IMR-90 (cell line): ENCODE measurements around the gene CHRNA5. TPM values are rescaled to one million over a fixed set of nuclear protein-coding genes. Genes with fewer than 3 reads are reported as not detected.

Experiments used
- ATAC-seq: fragments of 200-7000 bp; cut with Tn5 transposase; 2 replicates; pipeline ENCODE4 v1.9.1; 2020; ENCODE audit warnings: low read depth, mild to moderate bottlenecking, moderate library complexity
- BruUV-seq: library from RNA; stranded (reverse); fragments of 400-500 nt; replicated peaks from 2 replicates; lab custom pipeline; 2021; lab: Mats Ljungman, UMichigan
- CTCF ChIA-PET: fragments of 300-600 bp; formaldehyde crosslinking; extraction: SDS; loops from one replicate; lab custom pipeline; 2021; ENCODE audit warnings: antibody characterized with exemption; lab: Yijun Ruan, JAX
- POLR2A ChIA-PET: fragments of 300-600 bp; sonication (Branson Sonifier 250); formaldehyde crosslinking; loops from one replicate; lab custom pipeline; 2022; ENCODE audit warnings: antibody characterized with exemption; ENCODE audit not compliant: unreplicated experiment; lab: Charles Lee
- DNase-seq: peaks from one replicate; pipeline ENCODE4 v3.0.0; 2013
- H2AFZ ChIP-seq: replicated peaks from 2 replicates; pipeline ENCODE3; 2013; ENCODE audit warnings: low read length, mild to moderate bottlenecking; ENCODE audit not compliant: poor library complexity
- H2AK5ac ChIP-seq: 2 replicates; pipeline ENCODE4 v1.6.1; 2013; ENCODE audit warnings: low read depth, low read length, inconsistent platforms
- H2AK9ac ChIP-seq: replicated peaks from 2 replicates; pipeline ENCODE3; 2013; ENCODE audit warnings: mild to moderate bottlenecking, low read depth, low read length, moderate library complexity; ENCODE audit not compliant: poor library complexity
- H2BK120ac ChIP-seq: 2 replicates; pipeline ENCODE4 v1.6.1; 2013; ENCODE audit warnings: low read depth, low read length, inconsistent platforms
- H2BK15ac ChIP-seq: 3 replicates; pipeline ENCODE4 v1.6.1; 2013; ENCODE audit warnings: low read depth, low read length, inconsistent platforms
- H2BK20ac ChIP-seq: 2 replicates; pipeline ENCODE4 v1.6.1; 2013; ENCODE audit warnings: low read depth, mild to moderate bottlenecking, inconsistent platforms, low read length, moderate library complexity
- H2BK5ac ChIP-seq: 2 replicates; pipeline ENCODE4 v1.6.1; 2013; ENCODE audit warnings: mild to moderate bottlenecking, low read depth, low read length, inconsistent platforms; ENCODE audit not compliant: poor library complexity, severe bottlenecking
- H3K14ac ChIP-seq: replicated peaks from 2 replicates; pipeline ENCODE4 v1.6.1; 2013; ENCODE audit warnings: low read depth, low read length, inconsistent platforms
- H3K18ac ChIP-seq: 2 replicates; pipeline ENCODE4 v1.6.1; 2013; ENCODE audit warnings: low read depth, low read length, control low read depth
- H3K23ac ChIP-seq: 2 replicates; pipeline ENCODE4 v1.6.1; 2013; ENCODE audit warnings: low read depth, low read length, inconsistent platforms
- H3K27ac ChIP-seq: 2 replicates; pipeline ENCODE4 v1.5.1; 2013; ENCODE audit warnings: mild to moderate bottlenecking, control low read depth, low read length; ENCODE audit not compliant: insufficient read depth
- H3K27me3 ChIP-seq: 2 replicates; pipeline ENCODE4 v1.6.1; 2013; ENCODE audit warnings: low read length; ENCODE audit not compliant: control insufficient read depth, insufficient read depth
- H3K36me3 ChIP-seq: 2 replicates; pipeline ENCODE4 v1.6.1; 2013; ENCODE audit warnings: low read length, mixed read lengths; ENCODE audit not compliant: control insufficient read depth, insufficient read depth
- H3K4ac ChIP-seq: 2 replicates; pipeline ENCODE4 v1.6.1; 2013; ENCODE audit warnings: low read depth, low read length, inconsistent platforms
- H3K4me1 ChIP-seq: 2 replicates; pipeline ENCODE4 v1.6.1; 2013; ENCODE audit warnings: low read length, mixed read lengths; ENCODE audit not compliant: control insufficient read depth, insufficient read depth
- H3K4me2 ChIP-seq: 2 replicates; pipeline ENCODE4 v1.6.1; 2013; ENCODE audit warnings: low read depth, mild to moderate bottlenecking, control low read depth, low read length, moderate library complexity
- H3K4me3 ChIP-seq: 2 replicates; pipeline ENCODE4 v1.5.1; 2013; ENCODE audit warnings: low read depth, mild to moderate bottlenecking, control low read depth, low read length, moderate library complexity; ENCODE audit not compliant: insufficient read depth
- H3K56ac ChIP-seq: 2 replicates; pipeline ENCODE4 v1.6.1; 2013; ENCODE audit warnings: low read length, inconsistent platforms; ENCODE audit not compliant: insufficient read depth; ENCODE audit errors: extremely low read depth
- H3K79me1 ChIP-seq, 2 experiments: 2 replicates each; pipeline ENCODE4 v1.6.1; 2013; ENCODE audit warnings: low read length in 2 of 2, inconsistent platforms in 1 of 2, low read depth in 1 of 2
- H3K9ac ChIP-seq: 2 replicates; pipeline ENCODE4 v1.6.1; 2013; ENCODE audit warnings: low read depth, low read length, control low read depth
- H3K9me1 ChIP-seq: 2 replicates; pipeline ENCODE4 v1.6.1; 2013; ENCODE audit warnings: low read length, inconsistent platforms; ENCODE audit not compliant: insufficient read depth
- H3K9me3 ChIP-seq: 2 replicates; pipeline ENCODE4 v1.6.1; 2013; ENCODE audit warnings: low read length; ENCODE audit not compliant: control insufficient read depth, insufficient read depth
- H4K20me1 ChIP-seq: 2 replicates; pipeline ENCODE4 v1.6.1; 2013; ENCODE audit warnings: low read length, inconsistent platforms; ENCODE audit not compliant: insufficient read depth
- H4K5ac ChIP-seq: 2 replicates; pipeline ENCODE4 v1.6.1; 2013; ENCODE audit warnings: mild to moderate bottlenecking, low read depth, low read length, control low read depth
- H4K8ac ChIP-seq, 2 experiments: 2 replicates each; pipeline ENCODE4 v1.6.1; 2013; ENCODE audit warnings: low read depth in 2 of 2, low read length in 2 of 2, control low read depth in 1 of 2, inconsistent platforms in 1 of 2
- H4K91ac ChIP-seq: 2 replicates; pipeline ENCODE4 v1.6.1; 2013; ENCODE audit warnings: low read depth, low read length, inconsistent platforms; ENCODE audit not compliant: insufficient read depth
- BHLHE40 ChIP-seq: fragments of 150-350 bp; IDR thresholded peaks from 2 replicates; pipeline ENCODE4 v1.6.1; 2016; ENCODE audit warnings: mild to moderate bottlenecking, low read depth, low read length
- CEBPB ChIP-seq: IDR thresholded peaks from 2 replicates; pipeline ENCODE4 v1.6.1; 2012; ENCODE audit warnings: low read depth, low read length, improper control_type of control experiment
- CHD1 ChIP-seq: IDR thresholded peaks from 2 replicates; pipeline ENCODE4 v1.6.1; 2012; ENCODE audit warnings: low read depth, low read length, improper control_type of control experiment
- CTCF ChIP-seq: conservative IDR thresholded peaks from 2 replicates; pipeline ENCODE4 v1.5.1; 2012; ENCODE audit warnings: mild to moderate bottlenecking, low read depth, low read length, improper control_type of control experiment
- ELK1 ChIP-seq: fragments of 150-350 bp; IDR thresholded peaks from 2 replicates; pipeline ENCODE4 v1.6.1; 2016; ENCODE audit warnings: low read depth, mild to moderate bottlenecking, low read length, moderate library complexity, borderline replicate concordance
- FOS ChIP-seq: fragments of 150-350 bp; IDR thresholded peaks from 2 replicates; pipeline ENCODE4 v1.6.1; 2016; ENCODE audit warnings: low read depth, low read length
- MAFK ChIP-seq: IDR thresholded peaks from 2 replicates; pipeline ENCODE4 v1.6.1; 2012; ENCODE audit warnings: low read depth, low read length, improper control_type of control experiment
- MAZ ChIP-seq: IDR thresholded peaks from 2 replicates; pipeline ENCODE4 v1.6.1; 2012; ENCODE audit warnings: low read depth, mild to moderate bottlenecking, low read length, improper control_type of control experiment, moderate library complexity, borderline replicate concordance
- MXI1 ChIP-seq: IDR thresholded peaks from 2 replicates; pipeline ENCODE4 v1.6.1; 2012; ENCODE audit warnings: low read depth, mild to moderate bottlenecking, low read length, moderate library complexity, borderline replicate concordance
- NFE2L2 ChIP-seq: fragments of 150-350 bp; IDR thresholded peaks from 2 replicates; pipeline ENCODE4 v1.6.1; 2016; ENCODE audit warnings: low read depth, mild to moderate bottlenecking, low read length
- POLR2A ChIP-seq: IDR thresholded peaks from 2 replicates; pipeline ENCODE4 v1.6.1; 2012; ENCODE audit warnings: mild to moderate bottlenecking, low read depth, low read length
- RAD21 ChIP-seq: IDR thresholded peaks from 2 replicates; pipeline ENCODE4 v1.6.1; 2012; ENCODE audit warnings: low read length, improper control_type of control experiment
- RCOR1 ChIP-seq: IDR thresholded peaks from 2 replicates; pipeline ENCODE4 v1.6.1; 2012; ENCODE audit warnings: mild to moderate bottlenecking, low read length, improper control_type of control experiment; ENCODE audit not compliant: insufficient replicate concordance
- RFX5 ChIP-seq: IDR thresholded peaks from 2 replicates; pipeline ENCODE4 v1.8.0; 2012; ENCODE audit warnings: low read depth, mild to moderate bottlenecking, low read length, moderate library complexity
- SMC3 ChIP-seq: fragments of 150-350 bp; IDR thresholded peaks from 2 replicates; pipeline ENCODE4 v1.6.1; 2016; ENCODE audit warnings: low read depth, mild to moderate bottlenecking, antibody characterized with exemption, low read length, moderate library complexity
- USF2 ChIP-seq: fragments of 150-350 bp; IDR thresholded peaks from 2 replicates; pipeline ENCODE4 v1.6.1; 2017; ENCODE audit warnings: mild to moderate bottlenecking, antibody characterized with exemption, low read length, low read depth
- WGBS, 2 experiments: methylation state at CpG; one replicate each; pipeline versions ENCODE4 v1.1.5 to v1.1.7; 2013; ENCODE audit warnings: missing lambda C conversion rate in 2 of 2; ENCODE audit not compliant: insufficient read length in 1 of 2; ENCODE audit errors: extremely low coverage in 2 of 2; 5-methylcytosine and 5-hydroxymethylcytosine counted together
- dilution Hi-C: fragments of 300-500 bp; cut with HindIII; formaldehyde crosslinking; loops from one replicate; pipeline ENCODE4 v1.14.3; 2018; ENCODE audit warnings: low sequenced_read_pairs; ENCODE audit not compliant: unreplicated experiment
- in situ Hi-C: fragments of 300-500 bp; cut with MboI; formaldehyde crosslinking; loops from 3 replicates; pipeline ENCODE4 v1.14.3; 2019; ENCODE audit warnings: low sequenced_read_pairs, inconsistent platforms, mixed read lengths
- intact Hi-C: fragments of 100-400 bp; cut with micrococcal nuclease; formaldehyde crosslinking; loops from 2 replicates; pipeline ENCODE4 v1.10.0; 2022
- polyA plus RNA-seq, 3 experiments: library from polyadenylated mRNA; depleted of rRNA; stranded (reverse); fragments of >200 nt; gene quantifications; 2 replicates each; pipeline ENCODE4 v1.2.3, GENCODE V29; 2012; ENCODE audit warnings: low replicate concordance in 1 of 3
- total RNA-seq: library from RNA; depleted of rRNA; stranded (reverse); fragments of >200 nt; gene quantifications from 2 replicates; pipeline ENCODE4 v1.2.3, GENCODE V29; 2012

Gene CHRNA5
- total and polyA plus RNA-seq, 2 of the 4 experiments (the other 2 are of a cell fraction) = 0.54 to 0.94 TPM

- no peaks in the 10 kb centered on the region for H3K9me3 ChIP-seq
- H4K8ac ChIP-seq = no peak overlapping the region
- no peak overlapping the region for H3K4me3 ChIP-seq
- H4K5ac ChIP-seq = no peak overlapping the region
- H2AK9ac ChIP-seq = no peak overlapping the region
- WGBS, 2 experiments = no CpG with 5 or more reads among the region's 2 CpGs
- H3K4me2 ChIP-seq = no peak overlapping the region
- no peak for ATAC-seq
- H3K4ac ChIP-seq = no peak overlapping the region
- H2BK120ac ChIP-seq = no peak overlapping the region
- no peaks in the 10 kb centered on the region for H4K20me1 ChIP-seq
- no peak overlapping the region for H4K91ac ChIP-seq
- no peak overlapping the region for H3K56ac ChIP-seq
- no peak for TF ChIP-seq CHD1
- no peak for TF ChIP-seq RCOR1
- no peak for TF ChIP-seq RAD21
- TF ChIP-seq RFX5 = no peak
- TF ChIP-seq FOS = no peak
- TF ChIP-seq MXI1 = no peak
- TF ChIP-seq BHLHE40 = no peak
- TF ChIP-seq MAFK = no peak
- TF ChIP-seq MAZ = no peak
- TF ChIP-seq POLR2A = no peak
- TF ChIP-seq SMC3 = no peak
- TF ChIP-seq USF2 = no peak
- no peak for TF ChIP-seq CEBPB
- no peak for TF ChIP-seq NFE2L2
- no peak for TF ChIP-seq CTCF
- TF ChIP-seq ELK1 = no peak
- H2BK20ac ChIP-seq = no peak overlapping the region
- no peak overlapping the region for H2AFZ ChIP-seq
- BruUV-seq = no TSS peak
- H3K4me1 ChIP-seq = no peaks in the 10 kb centered on the region
- intact Hi-C loops = no loop called here
- no peak overlapping the region for H3K23ac ChIP-seq
- no peak overlapping the region for H3K18ac ChIP-seq
- POLR2A ChIA-PET = no interaction called here
- H3K9me1 ChIP-seq = no peaks in the 10 kb centered on the region
- no peak overlapping the region for H3K27ac ChIP-seq
- no peak overlapping the region for H2BK15ac ChIP-seq
- no peak overlapping the region for H3K9ac ChIP-seq
- H3K79me1 ChIP-seq = no peaks in the 10 kb centered on the region
- CTCF ChIA-PET = no interaction called here
- dilution Hi-C loops = no loop called here
- H2BK5ac ChIP-seq = no peak overlapping the region
- H3K27me3 ChIP-seq = peaks cover 5% of the 10 kb centered on the region; the same call in 1 of the 2 replicates
- H2AK5ac ChIP-seq = no peak overlapping the region
- no peak overlapping the region for H3K14ac ChIP-seq
- DNase-seq = no peak
- H3K36me3 ChIP-seq = no peaks in the 10 kb centered on the region
- in situ Hi-C loops = no loop called here
Observed at GRCh38 chr15:78570710-78571109, 5.4 kb downstream of the CHRNA5 start.
